GM21423 (cell line): Measurements from ENCODE around the gene GTF2A1.
A peak's percentile ranks its signal among the peaks of the same experiment; 100 is the strongest.

Source experiments
- ATAC-seq: cut with Tn5 transposase; IDR thresholded peaks from one replicate; pipeline ENCODE4 v1.9.1; 2021; ENCODE audit warnings: mild to moderate bottlenecking, moderate library complexity; ENCODE audit not compliant: unreplicated experiment

GTF2A1 gene

GRCh38 chr14:81179631-81180030 lies 41.1 kb downstream of the GTF2A1 start:
- ATAC-seq: no peak

- ATAC-seq: peak; percentile 54
Measured at GRCh38 chr14:81178063-81178462, 42.7 kb downstream of the GTF2A1 start.

- ATAC-seq: no peak
Measured at GRCh38 chr14:81177225-81177624, 43.5 kb downstream of the GTF2A1 start.

- no peak for ATAC-seq
Measured at GRCh38 chr14:81176241-81176640, 44.5 kb downstream of the GTF2A1 start.

- no peak for ATAC-seq
Measured at GRCh38 chr14:81172881-81173280, 47.9 kb downstream of the GTF2A1 start.

GRCh38 chr14:81172353-81172752 lies 48.4 kb downstream of the GTF2A1 start:
- ATAC-seq: no peak

- no peak for ATAC-seq
Measured at GRCh38 chr14:81170829-81171195, 49.9 kb downstream of the GTF2A1 start.

- peak; percentile 95 for ATAC-seq
Measured at GRCh38 chr14:81170104-81170828, 50.5 kb downstream of the GTF2A1 start.

GRCh38 chr14:81169711-81170103 lies 51.1 kb downstream of the GTF2A1 start:
- ATAC-seq: peak; percentile 22

GRCh38 chr14:81169267-81169666 lies 51.5 kb downstream of the GTF2A1 start:
- no peak for ATAC-seq

GRCh38 chr14:81166121-81166520 lies 54.6 kb downstream of the GTF2A1 start:
- ATAC-seq: no peak

- ATAC-seq: no peak
Measured at GRCh38 chr14:81165188-81165587, 55.6 kb downstream of the GTF2A1 start.

GRCh38 chr14:81164167-81164774 lies 56.5 kb downstream of the GTF2A1 start:
- peak; percentile 89 for ATAC-seq

GRCh38 chr14:81162941-81163340 lies 57.8 kb downstream of the GTF2A1 start:
- ATAC-seq: no peak

- ATAC-seq: no peak
Measured at GRCh38 chr14:81161749-81162148, 59.0 kb downstream of the GTF2A1 start.

- no peak for ATAC-seq
Measured at GRCh38 chr14:81161088-81161487, 59.7 kb downstream of the GTF2A1 start.

- ATAC-seq: no peak
Measured at GRCh38 chr14:81157431-81157830, 63.3 kb downstream of the GTF2A1 start.

- no peak for ATAC-seq
Measured at GRCh38 chr14:81153187-81153586, 67.6 kb downstream of the GTF2A1 start.

- ATAC-seq: no peak
Measured at GRCh38 chr14:81148635-81149034, 72.1 kb downstream of the GTF2A1 start.

- ATAC-seq: peak; percentile 82
Measured at GRCh38 chr14:81147140-81147897, 73.4 kb downstream of the GTF2A1 start.

- ATAC-seq: no peak
Measured at GRCh38 chr14:81144824-81145603, 75.7 kb downstream of the GTF2A1 start.
